Peyer's patch (tissue), 4 donors: Measurements from ENCODE around the gene EHBP1. TPM values are rescaled to one million over a fixed set of nuclear protein-coding genes. Genes with fewer than 3 reads are reported as not detected.

Experiments used
- DNase-seq, 3 donors: peaks; one replicate each; pipeline ENCODE4 v3.0.0-alpha.2; 2017 to 2019
- H3K27ac ChIP-seq, 4 donors: fragments of 200-600 bp; sonication (generic); one replicate each; pipeline ENCODE4 v1.5.1; 2016 to 2019
- H3K27me3 ChIP-seq, 2 donors: fragments of 200-600 bp; sonication (generic); one replicate each; pipeline ENCODE4 v1.5.1; 2019
- H3K36me3 ChIP-seq, 3 donors: fragments of 200-600 bp; sonication (generic); one replicate each; pipeline ENCODE4 v1.5.1; 2016 to 2019
- H3K4me1 ChIP-seq, 4 donors: fragments of 200-600 bp; sonication (generic); one replicate each; pipeline ENCODE4 v1.5.1; 2016 to 2019
- H3K4me3 ChIP-seq, 4 donors: fragments of 200-600 bp; sonication (generic); 1 replicate in 3 of 4; 2 replicates in 1 of 4; pipeline ENCODE4 v1.5.1; 2016 to 2019; ENCODE audit warnings: mild to moderate bottlenecking in 1 of 4
- H3K9me3 ChIP-seq, 4 donors: fragments of 200-600 bp; sonication (generic); one replicate each; pipeline ENCODE4 v1.5.1; 2016 to 2019; ENCODE audit warnings: mild to moderate bottlenecking in 1 of 4
- POLR2A ChIP-seq, 2 donors: fragments of 450-650 bp; IDR thresholded peaks; one replicate each; pipeline ENCODE4 v1.5.1; 2017; ENCODE audit warnings: antibody characterized with exemption in 2 of 2, mild to moderate bottlenecking in 2 of 2, moderate library complexity in 2 of 2
- total RNA-seq, 4 donors: library from RNA; depleted of rRNA; stranded (reverse); fragments of >200 nt; gene quantifications; one replicate each; pipeline ENCODE4 v1.1.0, GENCODE V29; 2016
- TF ChIP-seq, protein P1 (sequence below), 6 experiments: fragments of 450-650 bp in 4 of 6; fragments of 200-600 bp in 2 of 6; sonication (generic) in 1 of 6; IDR thresholded peaks; one replicate each; pipeline ENCODE4 v1.5.1; 2017 to 2019; ENCODE audit warnings: antibody characterized with exemption in 6 of 6, mild to moderate bottlenecking in 3 of 6, moderate library complexity in 1 of 6

Gene EHBP1
- total RNA-seq, 4 donors from 2014 or later, result 27.1 to 190 (median 60.8) TPM

- Histone ChIP-seq H3K9me3 (no peaks in the 10 kb centered on the region), H3K4me1 (no peaks in the 10 kb centered on the region), H3K36me3 (no peaks in the 10 kb centered on the region), H3K4me3 (no peak overlapping the region), H3K27ac (no peak overlapping the region), H3K27me3 (no peaks in the 10 kb centered on the region)
- no peak for DNase-seq
- TF ChIP-seq POLR2A (IDR thresholded peaks at IDR 0.05), result no peak
- TF ChIP-seq, protein P1, sequence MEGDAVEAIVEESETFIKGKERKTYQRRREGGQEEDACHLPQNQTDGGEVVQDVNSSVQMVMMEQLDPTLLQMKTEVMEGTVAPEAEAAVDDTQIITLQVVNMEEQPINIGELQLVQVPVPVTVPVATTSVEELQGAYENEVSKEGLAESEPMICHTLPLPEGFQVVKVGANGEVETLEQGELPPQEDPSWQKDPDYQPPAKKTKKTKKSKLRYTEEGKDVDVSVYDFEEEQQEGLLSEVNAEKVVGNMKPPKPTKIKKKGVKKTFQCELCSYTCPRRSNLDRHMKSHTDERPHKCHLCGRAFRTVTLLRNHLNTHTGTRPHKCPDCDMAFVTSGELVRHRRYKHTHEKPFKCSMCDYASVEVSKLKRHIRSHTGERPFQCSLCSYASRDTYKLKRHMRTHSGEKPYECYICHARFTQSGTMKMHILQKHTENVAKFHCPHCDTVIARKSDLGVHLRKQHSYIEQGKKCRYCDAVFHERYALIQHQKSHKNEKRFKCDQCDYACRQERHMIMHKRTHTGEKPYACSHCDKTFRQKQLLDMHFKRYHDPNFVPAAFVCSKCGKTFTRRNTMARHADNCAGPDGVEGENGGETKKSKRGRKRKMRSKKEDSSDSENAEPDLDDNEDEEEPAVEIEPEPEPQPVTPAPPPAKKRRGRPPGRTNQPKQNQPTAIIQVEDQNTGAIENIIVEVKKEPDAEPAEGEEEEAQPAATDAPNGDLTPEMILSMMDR (IDR thresholded peaks at IDR 0.05), result no peak
Observed at GRCh38 chr2:62908145-62908544, 202.6 kb downstream of the EHBP1 start.

- H3K36me3 ChIP-seq, result no peaks in the 10 kb centered on the region
- no peak for TF ChIP-seq POLR2A (IDR thresholded peaks at IDR 0.05)
- TF ChIP-seq, protein P1 (IDR thresholded peaks at IDR 0.05), result no peak
Observed at GRCh38 chr2:62913311-62913710, 207.8 kb downstream of the EHBP1 start.

DNA sequence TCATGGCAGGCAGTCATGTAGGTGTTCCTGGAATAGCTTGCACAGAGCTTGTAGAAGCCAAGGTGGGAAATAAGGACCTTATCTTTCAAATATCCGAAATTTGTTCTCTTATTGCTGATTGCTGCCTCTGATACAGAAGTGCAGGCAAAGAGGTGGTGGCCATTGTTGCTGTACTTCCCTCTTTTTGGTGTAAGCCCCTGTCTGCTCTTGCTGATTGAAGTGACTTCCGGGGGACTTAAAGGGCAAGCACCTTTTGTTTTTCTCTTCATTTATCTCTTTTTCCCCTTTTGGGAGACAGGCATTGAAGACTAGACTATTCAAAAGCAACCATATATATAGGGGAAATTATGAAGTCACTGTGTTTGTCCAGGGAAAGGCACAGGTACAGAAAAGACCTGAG is 213.5 kb downstream of the EHBP1 start:
- Histone ChIP-seq H3K36me3 (peaks cover 0 to 6% (median 0%) of the 10 kb centered on the region in 3 donors), H3K4me1 (no peaks in the 10 kb centered on the region), H3K4me3 (no peak overlapping the region), H3K27ac (no peak overlapping the region), H3K27me3 (no peaks in the 10 kb centered on the region), H3K9me3 (peaks cover 0 to 7% (median 0%) of the 10 kb centered on the region in 4 donors)
- TF ChIP-seq, protein P1 (IDR thresholded peaks at IDR 0.05), result no peak
- TF ChIP-seq POLR2A (IDR thresholded peaks at IDR 0.05), result no peak
- no peak for DNase-seq

More at GRCh38 chr2:62913311-62913710, 207.8 kb downstream of the EHBP1 start:
- no peaks in the 10 kb centered on the region for H3K27me3 ChIP-seq
- H3K4me3 ChIP-seq, result no peak overlapping the region
- no peaks in the 10 kb centered on the region for H3K9me3 ChIP-seq
- no peak overlapping the region for H3K27ac ChIP-seq
- H3K4me1 ChIP-seq, result no peaks in the 10 kb centered on the region
- no peak for DNase-seq

DNA sequence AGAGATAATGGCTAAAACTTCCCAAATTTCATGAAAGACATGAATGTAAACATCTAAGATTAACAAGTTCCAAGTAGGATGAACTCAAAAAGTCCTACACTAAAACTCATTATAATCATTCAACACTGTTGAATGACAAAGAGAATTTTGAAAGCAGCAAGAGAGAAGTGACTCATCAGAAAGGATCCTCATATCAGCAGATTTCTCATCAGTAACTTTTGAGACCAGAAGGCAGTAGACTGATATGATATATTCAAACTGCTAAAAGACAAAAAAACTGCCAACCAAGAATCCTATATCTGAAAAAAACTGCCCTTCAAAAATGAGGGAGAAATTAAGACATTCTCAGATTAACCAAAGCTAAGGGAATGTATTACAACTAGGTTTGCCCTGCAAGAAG is 214.6 kb downstream of the EHBP1 start:
- Histone ChIP-seq H3K9me3 (peaks cover 0 to 7% (median 0%) of the 10 kb centered on the region in 4 donors), H3K4me1 (no peaks in the 10 kb centered on the region), H3K4me3 (no peak overlapping the region), H3K27me3 (no peaks in the 10 kb centered on the region), H3K36me3 (peaks cover 0 to 6% (median 0%) of the 10 kb centered on the region in 3 donors), H3K27ac (no peak overlapping the region)
- no peak for DNase-seq
- TF ChIP-seq POLR2A (IDR thresholded peaks at IDR 0.05), result no peak
- TF ChIP-seq, protein P1 (IDR thresholded peaks at IDR 0.05), result no peak

DNA sequence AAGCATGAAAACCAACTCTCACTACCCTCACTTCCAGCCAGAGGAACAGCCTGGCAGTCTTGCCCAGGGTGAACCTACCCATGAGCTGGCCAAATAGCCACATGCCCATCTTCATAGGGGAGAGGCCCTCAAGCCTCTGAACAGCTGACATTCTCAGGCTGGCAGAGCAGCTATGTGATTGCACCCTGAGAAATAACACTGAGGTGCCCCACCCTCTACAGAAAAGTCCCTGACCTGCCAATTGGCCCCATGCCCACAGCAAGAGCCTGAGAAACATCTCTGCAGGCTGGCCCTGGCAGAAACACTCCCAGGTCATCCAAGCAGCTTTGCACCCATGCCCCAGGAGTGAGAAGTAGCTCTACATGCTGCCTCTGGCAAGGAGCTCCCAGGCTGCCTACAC is 217.7 kb downstream of the EHBP1 start:
- TF ChIP-seq POLR2A (IDR thresholded peaks at IDR 0.05), result no peak
- TF ChIP-seq, protein P1 (IDR thresholded peaks at IDR 0.05), result no peak
- H3K4me3 ChIP-seq, result no peak overlapping the region
- no peaks in the 10 kb centered on the region for H3K27me3 ChIP-seq
- DNase-seq, result no peak
- peaks cover 0 to 7% (median 0%) of the 10 kb centered on the region in 4 donors for H3K9me3 ChIP-seq
- no peaks in the 10 kb centered on the region for H3K4me1 ChIP-seq
- peaks cover 0 to 6% (median 0%) of the 10 kb centered on the region in 3 donors for H3K36me3 ChIP-seq
- no peak overlapping the region for H3K27ac ChIP-seq

- H3K36me3 ChIP-seq, result peaks cover 0 to 6% (median 0%) of the 10 kb centered on the region in 3 donors
- no peak for DNase-seq
- H3K9me3 ChIP-seq, result peaks cover 0 to 7% (median 0%) of the 10 kb centered on the region in 4 donors
- no peaks in the 10 kb centered on the region for H3K4me1 ChIP-seq
- no peaks in the 10 kb centered on the region for H3K27me3 ChIP-seq
- H3K4me3 ChIP-seq, result no peak overlapping the region
- H3K27ac ChIP-seq, result no peak overlapping the region
- TF ChIP-seq, protein P1 (IDR thresholded peaks at IDR 0.05), result no peak
- no peak for TF ChIP-seq POLR2A (IDR thresholded peaks at IDR 0.05)
Observed at GRCh38 chr2:62923881-62924280, 218.4 kb downstream of the EHBP1 start.
